IMR-90 (cell line): Measurements from ENCODE around the gene MYDGF. TPM values are rescaled to one million over a fixed set of nuclear protein-coding genes. Genes with fewer than 3 reads are reported as not detected.

ENCODE experiments used
- ATAC-seq: fragments of 200-7000 bp; cut with Tn5 transposase; 2 replicates; pipeline ENCODE4 v1.9.1; 2020; ENCODE audit warnings: low read depth, mild to moderate bottlenecking, moderate library complexity
- BruUV-seq: library from RNA; stranded (reverse); fragments of 400-500 nt; replicated peaks from 2 replicates; lab custom pipeline; 2021; lab: Mats Ljungman, UMichigan
- CTCF ChIA-PET: fragments of 300-600 bp; formaldehyde crosslinking; extraction: SDS; loops from one replicate; lab custom pipeline; 2021; ENCODE audit warnings: antibody characterized with exemption; lab: Yijun Ruan, JAX
- POLR2A ChIA-PET: fragments of 300-600 bp; sonication (Branson Sonifier 250); formaldehyde crosslinking; loops from one replicate; lab custom pipeline; 2022; ENCODE audit warnings: antibody characterized with exemption; ENCODE audit not compliant: unreplicated experiment; lab: Charles Lee
- DNase-seq: peaks from one replicate; pipeline ENCODE4 v3.0.0; 2013
- H2AFZ ChIP-seq: replicated peaks from 2 replicates; pipeline ENCODE3; 2013; ENCODE audit warnings: low read length, mild to moderate bottlenecking; ENCODE audit not compliant: poor library complexity
- H2AK5ac ChIP-seq: 2 replicates; pipeline ENCODE4 v1.6.1; 2013; ENCODE audit warnings: low read depth, low read length, inconsistent platforms
- H2AK9ac ChIP-seq: replicated peaks from 2 replicates; pipeline ENCODE3; 2013; ENCODE audit warnings: mild to moderate bottlenecking, low read depth, low read length, moderate library complexity; ENCODE audit not compliant: poor library complexity
- H2BK120ac ChIP-seq: 2 replicates; pipeline ENCODE4 v1.6.1; 2013; ENCODE audit warnings: low read depth, low read length, inconsistent platforms
- H2BK15ac ChIP-seq: 3 replicates; pipeline ENCODE4 v1.6.1; 2013; ENCODE audit warnings: low read depth, low read length, inconsistent platforms
- H2BK20ac ChIP-seq: 2 replicates; pipeline ENCODE4 v1.6.1; 2013; ENCODE audit warnings: low read depth, mild to moderate bottlenecking, inconsistent platforms, low read length, moderate library complexity
- H2BK5ac ChIP-seq: 2 replicates; pipeline ENCODE4 v1.6.1; 2013; ENCODE audit warnings: mild to moderate bottlenecking, low read depth, low read length, inconsistent platforms; ENCODE audit not compliant: poor library complexity, severe bottlenecking
- H3K14ac ChIP-seq: replicated peaks from 2 replicates; pipeline ENCODE4 v1.6.1; 2013; ENCODE audit warnings: low read depth, low read length, inconsistent platforms
- H3K18ac ChIP-seq: 2 replicates; pipeline ENCODE4 v1.6.1; 2013; ENCODE audit warnings: low read depth, low read length, control low read depth
- H3K23ac ChIP-seq: 2 replicates; pipeline ENCODE4 v1.6.1; 2013; ENCODE audit warnings: low read depth, low read length, inconsistent platforms
- H3K27ac ChIP-seq: 2 replicates; pipeline ENCODE4 v1.5.1; 2013; ENCODE audit warnings: mild to moderate bottlenecking, control low read depth, low read length; ENCODE audit not compliant: insufficient read depth
- H3K27me3 ChIP-seq: 2 replicates; pipeline ENCODE4 v1.6.1; 2013; ENCODE audit warnings: low read length; ENCODE audit not compliant: control insufficient read depth, insufficient read depth
- H3K36me3 ChIP-seq: 2 replicates; pipeline ENCODE4 v1.6.1; 2013; ENCODE audit warnings: low read length, mixed read lengths; ENCODE audit not compliant: control insufficient read depth, insufficient read depth
- H3K4ac ChIP-seq: 2 replicates; pipeline ENCODE4 v1.6.1; 2013; ENCODE audit warnings: low read depth, low read length, inconsistent platforms
- H3K4me1 ChIP-seq: 2 replicates; pipeline ENCODE4 v1.6.1; 2013; ENCODE audit warnings: low read length, mixed read lengths; ENCODE audit not compliant: control insufficient read depth, insufficient read depth
- H3K4me2 ChIP-seq: 2 replicates; pipeline ENCODE4 v1.6.1; 2013; ENCODE audit warnings: low read depth, mild to moderate bottlenecking, control low read depth, low read length, moderate library complexity
- H3K4me3 ChIP-seq: 2 replicates; pipeline ENCODE4 v1.5.1; 2013; ENCODE audit warnings: low read depth, mild to moderate bottlenecking, control low read depth, low read length, moderate library complexity; ENCODE audit not compliant: insufficient read depth
- H3K56ac ChIP-seq: 2 replicates; pipeline ENCODE4 v1.6.1; 2013; ENCODE audit warnings: low read length, inconsistent platforms; ENCODE audit not compliant: insufficient read depth; ENCODE audit errors: extremely low read depth
- H3K79me1 ChIP-seq, 2 experiments: 2 replicates each; pipeline ENCODE4 v1.6.1; 2013; ENCODE audit warnings: low read length in 2 of 2, inconsistent platforms in 1 of 2, low read depth in 1 of 2
- H3K9ac ChIP-seq: 2 replicates; pipeline ENCODE4 v1.6.1; 2013; ENCODE audit warnings: low read depth, low read length, control low read depth
- H3K9me1 ChIP-seq: 2 replicates; pipeline ENCODE4 v1.6.1; 2013; ENCODE audit warnings: low read length, inconsistent platforms; ENCODE audit not compliant: insufficient read depth
- H3K9me3 ChIP-seq: 2 replicates; pipeline ENCODE4 v1.6.1; 2013; ENCODE audit warnings: low read length; ENCODE audit not compliant: control insufficient read depth, insufficient read depth
- H4K20me1 ChIP-seq: 2 replicates; pipeline ENCODE4 v1.6.1; 2013; ENCODE audit warnings: low read length, inconsistent platforms; ENCODE audit not compliant: insufficient read depth
- H4K5ac ChIP-seq: 2 replicates; pipeline ENCODE4 v1.6.1; 2013; ENCODE audit warnings: mild to moderate bottlenecking, low read depth, low read length, control low read depth
- H4K8ac ChIP-seq, 2 experiments: 2 replicates each; pipeline ENCODE4 v1.6.1; 2013; ENCODE audit warnings: low read depth in 2 of 2, low read length in 2 of 2, control low read depth in 1 of 2, inconsistent platforms in 1 of 2
- H4K91ac ChIP-seq: 2 replicates; pipeline ENCODE4 v1.6.1; 2013; ENCODE audit warnings: low read depth, low read length, inconsistent platforms; ENCODE audit not compliant: insufficient read depth
- BHLHE40 ChIP-seq: fragments of 150-350 bp; IDR thresholded peaks from 2 replicates; pipeline ENCODE4 v1.6.1; 2016; ENCODE audit warnings: mild to moderate bottlenecking, low read depth, low read length
- CHD1 ChIP-seq: IDR thresholded peaks from 2 replicates; pipeline ENCODE4 v1.6.1; 2012; ENCODE audit warnings: low read depth, low read length, improper control_type of control experiment
- FOS ChIP-seq: fragments of 150-350 bp; IDR thresholded peaks from 2 replicates; pipeline ENCODE4 v1.6.1; 2016; ENCODE audit warnings: low read depth, low read length
- MAFK ChIP-seq: IDR thresholded peaks from 2 replicates; pipeline ENCODE4 v1.6.1; 2012; ENCODE audit warnings: low read depth, low read length, improper control_type of control experiment
- MXI1 ChIP-seq: IDR thresholded peaks from 2 replicates; pipeline ENCODE4 v1.6.1; 2012; ENCODE audit warnings: low read depth, mild to moderate bottlenecking, low read length, moderate library complexity, borderline replicate concordance
- NFE2L2 ChIP-seq: fragments of 150-350 bp; IDR thresholded peaks from 2 replicates; pipeline ENCODE4 v1.6.1; 2016; ENCODE audit warnings: low read depth, mild to moderate bottlenecking, low read length
- POLR2A ChIP-seq: IDR thresholded peaks from 2 replicates; pipeline ENCODE4 v1.6.1; 2012; ENCODE audit warnings: mild to moderate bottlenecking, low read depth, low read length
- RAD21 ChIP-seq: IDR thresholded peaks from 2 replicates; pipeline ENCODE4 v1.6.1; 2012; ENCODE audit warnings: low read length, improper control_type of control experiment
- RCOR1 ChIP-seq: IDR thresholded peaks from 2 replicates; pipeline ENCODE4 v1.6.1; 2012; ENCODE audit warnings: mild to moderate bottlenecking, low read length, improper control_type of control experiment; ENCODE audit not compliant: insufficient replicate concordance
- RFX5 ChIP-seq: IDR thresholded peaks from 2 replicates; pipeline ENCODE4 v1.8.0; 2012; ENCODE audit warnings: low read depth, mild to moderate bottlenecking, low read length, moderate library complexity
- SMC3 ChIP-seq: fragments of 150-350 bp; IDR thresholded peaks from 2 replicates; pipeline ENCODE4 v1.6.1; 2016; ENCODE audit warnings: low read depth, mild to moderate bottlenecking, antibody characterized with exemption, low read length, moderate library complexity
- WGBS, 2 experiments: methylation state at CpG; one replicate each; pipeline versions ENCODE4 v1.1.5 to v1.1.7; 2013; ENCODE audit warnings: missing lambda C conversion rate in 2 of 2; ENCODE audit not compliant: insufficient read length in 1 of 2; ENCODE audit errors: extremely low coverage in 2 of 2; 5-methylcytosine and 5-hydroxymethylcytosine counted together
- dilution Hi-C: fragments of 300-500 bp; cut with HindIII; formaldehyde crosslinking; loops from one replicate; pipeline ENCODE4 v1.14.3; 2018; ENCODE audit warnings: low sequenced_read_pairs; ENCODE audit not compliant: unreplicated experiment
- in situ Hi-C: fragments of 300-500 bp; cut with MboI; formaldehyde crosslinking; loops from 3 replicates; pipeline ENCODE4 v1.14.3; 2019; ENCODE audit warnings: low sequenced_read_pairs, inconsistent platforms, mixed read lengths
- intact Hi-C: fragments of 100-400 bp; cut with micrococcal nuclease; formaldehyde crosslinking; loops from 2 replicates; pipeline ENCODE4 v1.10.0; 2022
- polyA plus RNA-seq, 3 experiments: library from polyadenylated mRNA; depleted of rRNA; stranded (reverse); fragments of >200 nt; gene quantifications; 2 replicates each; pipeline ENCODE4 v1.2.3, GENCODE V29; 2012; ENCODE audit warnings: low replicate concordance in 1 of 3
- total RNA-seq: library from RNA; depleted of rRNA; stranded (reverse); fragments of >200 nt; gene quantifications from 2 replicates; pipeline ENCODE4 v1.2.3, GENCODE V29; 2012
- TF ChIP-seq, protein P1 (sequence below): fragments of 150-350 bp; IDR thresholded peaks from 2 replicates; pipeline ENCODE4 v1.6.1; 2017; ENCODE audit warnings: mild to moderate bottlenecking, antibody characterized with exemption, low read length, low read depth
- TF ChIP-seq, protein P2 (sequence below): fragments of 150-350 bp; IDR thresholded peaks from 2 replicates; pipeline ENCODE4 v1.6.1; 2016; ENCODE audit warnings: low read depth, mild to moderate bottlenecking, low read length, moderate library complexity, borderline replicate concordance
- TF ChIP-seq, protein P3 (sequence below): conservative IDR thresholded peaks from 2 replicates; pipeline ENCODE4 v1.5.1; 2012; ENCODE audit warnings: mild to moderate bottlenecking, low read depth, low read length, improper control_type of control experiment

The MYDGF gene
- total and polyA plus RNA-seq, 2 of the 4 experiments (the other 2 are of a cell fraction), result 203 to 310 TPM

DNA sequence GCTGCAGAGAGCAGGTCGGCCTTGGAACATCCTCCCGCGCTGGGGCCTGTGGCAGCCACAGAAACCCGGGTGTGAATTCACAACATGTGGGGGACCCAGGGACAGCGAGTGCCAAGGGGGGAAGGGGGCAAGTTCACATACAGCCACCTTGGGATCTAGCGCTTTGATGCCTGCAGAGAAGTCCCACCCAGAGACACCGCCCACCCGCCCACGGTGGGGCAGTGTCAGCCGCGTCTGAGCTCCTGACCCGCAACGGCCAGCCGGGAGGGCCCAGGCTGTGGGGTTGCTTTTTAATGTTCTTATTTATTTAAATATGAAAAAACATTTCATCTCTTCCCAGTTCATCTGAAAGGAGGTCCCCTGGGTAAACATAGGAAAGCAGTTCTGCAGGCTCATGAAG is 12.9 kb downstream of the MYDGF start:
- no peak overlapping the region for H2AK9ac ChIP-seq
- intact Hi-C loops (no loop called here), in situ Hi-C loops (no loop called here), dilution Hi-C loops (no loop called here)
- no peak overlapping the region for H2BK20ac ChIP-seq
- H4K8ac ChIP-seq, result no peak overlapping the region
- H2BK15ac ChIP-seq, result no peak overlapping the region
- no peak overlapping the region for H2AK5ac ChIP-seq
- TF ChIP-seq, protein P1, sequence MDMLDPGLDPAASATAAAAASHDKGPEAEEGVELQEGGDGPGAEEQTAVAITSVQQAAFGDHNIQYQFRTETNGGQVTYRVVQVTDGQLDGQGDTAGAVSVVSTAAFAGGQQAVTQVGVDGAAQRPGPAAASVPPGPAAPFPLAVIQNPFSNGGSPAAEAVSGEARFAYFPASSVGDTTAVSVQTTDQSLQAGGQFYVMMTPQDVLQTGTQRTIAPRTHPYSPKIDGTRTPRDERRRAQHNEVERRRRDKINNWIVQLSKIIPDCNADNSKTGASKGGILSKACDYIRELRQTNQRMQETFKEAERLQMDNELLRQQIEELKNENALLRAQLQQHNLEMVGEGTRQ, result no peak
- TF ChIP-seq SMC3 (no peak), RAD21 (no peak), CHD1 (no peak), POLR2A (no peak), MXI1 (no peak), MAFK (no peak), BHLHE40 (no peak), RFX5 (no peak), FOS (no peak), NFE2L2 (no peak), RCOR1 (no peak)
- TF ChIP-seq, protein P2, sequence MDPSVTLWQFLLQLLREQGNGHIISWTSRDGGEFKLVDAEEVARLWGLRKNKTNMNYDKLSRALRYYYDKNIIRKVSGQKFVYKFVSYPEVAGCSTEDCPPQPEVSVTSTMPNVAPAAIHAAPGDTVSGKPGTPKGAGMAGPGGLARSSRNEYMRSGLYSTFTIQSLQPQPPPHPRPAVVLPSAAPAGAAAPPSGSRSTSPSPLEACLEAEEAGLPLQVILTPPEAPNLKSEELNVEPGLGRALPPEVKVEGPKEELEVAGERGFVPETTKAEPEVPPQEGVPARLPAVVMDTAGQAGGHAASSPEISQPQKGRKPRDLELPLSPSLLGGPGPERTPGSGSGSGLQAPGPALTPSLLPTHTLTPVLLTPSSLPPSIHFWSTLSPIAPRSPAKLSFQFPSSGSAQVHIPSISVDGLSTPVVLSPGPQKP, result no peak
- TF ChIP-seq, protein P3, sequence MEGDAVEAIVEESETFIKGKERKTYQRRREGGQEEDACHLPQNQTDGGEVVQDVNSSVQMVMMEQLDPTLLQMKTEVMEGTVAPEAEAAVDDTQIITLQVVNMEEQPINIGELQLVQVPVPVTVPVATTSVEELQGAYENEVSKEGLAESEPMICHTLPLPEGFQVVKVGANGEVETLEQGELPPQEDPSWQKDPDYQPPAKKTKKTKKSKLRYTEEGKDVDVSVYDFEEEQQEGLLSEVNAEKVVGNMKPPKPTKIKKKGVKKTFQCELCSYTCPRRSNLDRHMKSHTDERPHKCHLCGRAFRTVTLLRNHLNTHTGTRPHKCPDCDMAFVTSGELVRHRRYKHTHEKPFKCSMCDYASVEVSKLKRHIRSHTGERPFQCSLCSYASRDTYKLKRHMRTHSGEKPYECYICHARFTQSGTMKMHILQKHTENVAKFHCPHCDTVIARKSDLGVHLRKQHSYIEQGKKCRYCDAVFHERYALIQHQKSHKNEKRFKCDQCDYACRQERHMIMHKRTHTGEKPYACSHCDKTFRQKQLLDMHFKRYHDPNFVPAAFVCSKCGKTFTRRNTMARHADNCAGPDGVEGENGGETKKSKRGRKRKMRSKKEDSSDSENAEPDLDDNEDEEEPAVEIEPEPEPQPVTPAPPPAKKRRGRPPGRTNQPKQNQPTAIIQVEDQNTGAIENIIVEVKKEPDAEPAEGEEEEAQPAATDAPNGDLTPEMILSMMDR, result no peak
- H3K18ac ChIP-seq, result no peak overlapping the region
- no peaks in the 10 kb centered on the region for H3K4me1 ChIP-seq
- no peak overlapping the region for H2BK120ac ChIP-seq
- peaks cover 56% of the 10 kb centered on the region for H3K36me3 ChIP-seq
- H3K23ac ChIP-seq, result no peak overlapping the region
- ChIA-PET CTCF (interaction anchor here (0.5 kb wide), 1 partner anchor 10 kb away, joined by 3 read pairs; no protein-coding TSS in a partner anchor), POLR2A (no interaction called here)
- no peak overlapping the region for H4K91ac ChIP-seq
- H3K4me2 ChIP-seq, result no peak overlapping the region
- no peaks in the 10 kb centered on the region for H3K9me1 ChIP-seq
- H3K27me3 ChIP-seq, result no peaks in the 10 kb centered on the region
- H2AFZ ChIP-seq, result no peak overlapping the region
- H4K5ac ChIP-seq, result no peak overlapping the region
- no TSS peak for BruUV-seq
- no peaks in the 10 kb centered on the region; the same call in 1 of the 2 replicates for H3K9me3 ChIP-seq
- no peak overlapping the region for H3K56ac ChIP-seq
- DNase-seq, result no peak
- no peak overlapping the region for H2BK5ac ChIP-seq
- 34% methylated on average over 4 of the region's 14 CpGs; no CpG with 5 or more reads in 1 of the 2 experiments for WGBS, 2 experiments
- no peak overlapping the region for H3K9ac ChIP-seq
- no peak overlapping the region for H3K27ac ChIP-seq
- H4K20me1 ChIP-seq, result peaks cover 30% of the 10 kb centered on the region
- no peak overlapping the region for H3K4me3 ChIP-seq
- H3K79me1 ChIP-seq, result peaks cover 3 to 30% of the 10 kb centered on the region in 2 experiments; a peak in 2 of 4 replicates
- H3K14ac ChIP-seq, result no peak overlapping the region
- ATAC-seq, result no peak
- H3K4ac ChIP-seq, result no peak overlapping the region
